NCI-H524 treated with DMSO at 0.1 percent for 48 hours (cell line): ENCODE results near the gene PPIAL4G.
"Not testable (repeated sequence)": the region's sequence is repeated elsewhere in the genome, so short reads cannot be mapped to it uniquely, and the experiment has no call there.

Experiments used
- DNase-seq: peaks from one replicate; lab custom pipeline; 2025; lab: John Stamatoyannopoulos, UW

Gene PPIAL4G

DNA sequence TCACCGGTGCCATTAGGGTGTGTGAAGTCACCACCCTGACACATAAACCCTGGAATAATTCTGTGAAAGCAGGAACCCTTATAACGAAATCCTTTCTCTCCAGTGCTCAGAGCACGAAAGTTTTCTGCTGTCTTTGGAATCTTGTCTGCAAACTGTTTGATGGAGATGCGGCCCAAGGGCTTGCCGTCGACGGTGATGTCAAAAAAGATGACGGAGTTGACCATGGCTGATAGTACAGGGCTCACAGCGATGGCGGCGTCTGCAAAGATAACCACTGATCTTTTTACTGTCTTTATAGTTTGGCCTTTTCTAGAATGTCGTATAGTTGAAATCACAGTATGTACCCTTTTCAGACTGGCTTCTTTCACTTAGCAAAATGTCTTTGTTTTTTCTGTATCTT, at the start of gene PPIAL4G:
TSS of gene PPIAL4G (minus strand) at position 274 of the 400 bp plus-strand sequence. CDS start at position 224, 50 bp downstream.
- DNase-seq, result not testable (repeated sequence)

- not testable (repeated sequence) for DNase-seq
These were observed 49.1 kb upstream of the PPIAL4G start for GRCh38 chr1:148532158-148532557.

GRCh38 chr1:148529101-148529567, 46.0 kb upstream of the PPIAL4G start:
- DNase-seq, result not testable (repeated sequence)

DNA sequence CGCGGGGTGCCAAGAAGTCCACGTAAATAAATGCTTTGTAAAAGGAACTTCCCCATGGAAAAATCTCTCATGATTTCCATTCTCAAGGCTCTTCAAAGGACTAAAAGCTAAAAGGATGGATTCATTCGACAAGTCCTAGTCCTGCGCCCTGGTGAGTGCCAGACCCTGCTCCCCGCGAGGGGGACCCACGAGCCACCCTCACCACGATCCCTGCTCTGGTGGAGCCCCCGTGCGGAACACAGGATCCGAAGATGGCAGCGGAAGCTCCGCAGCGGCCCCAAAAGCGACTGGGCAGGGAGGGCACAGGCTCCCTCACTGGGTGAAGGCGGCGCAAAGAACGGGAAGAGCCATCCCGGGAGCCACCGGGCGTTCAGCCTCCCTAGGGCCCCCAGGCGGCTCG, 45.5 kb upstream of the PPIAL4G start:
- not testable (repeated sequence) for DNase-seq

GRCh38 chr1:148526587-148526986, 43.5 kb upstream of the PPIAL4G start:
- not testable (repeated sequence) for DNase-seq

GRCh38 chr1:148523205-148524144, 40.4 kb upstream of the PPIAL4G start:
- not testable (repeated sequence) for DNase-seq

- DNase-seq, result not testable (repeated sequence)
These were observed 39.6 kb upstream of the PPIAL4G start for GRCh38 chr1:148522561-148523204.

GRCh38 chr1:148522072-148522471, 39.0 kb upstream of the PPIAL4G start:
- DNase-seq, result not testable (repeated sequence)

- DNase-seq, result not testable (repeated sequence)
These were observed 31.2 kb upstream of the PPIAL4G start for GRCh38 chr1:148514310-148514709.

DNA sequence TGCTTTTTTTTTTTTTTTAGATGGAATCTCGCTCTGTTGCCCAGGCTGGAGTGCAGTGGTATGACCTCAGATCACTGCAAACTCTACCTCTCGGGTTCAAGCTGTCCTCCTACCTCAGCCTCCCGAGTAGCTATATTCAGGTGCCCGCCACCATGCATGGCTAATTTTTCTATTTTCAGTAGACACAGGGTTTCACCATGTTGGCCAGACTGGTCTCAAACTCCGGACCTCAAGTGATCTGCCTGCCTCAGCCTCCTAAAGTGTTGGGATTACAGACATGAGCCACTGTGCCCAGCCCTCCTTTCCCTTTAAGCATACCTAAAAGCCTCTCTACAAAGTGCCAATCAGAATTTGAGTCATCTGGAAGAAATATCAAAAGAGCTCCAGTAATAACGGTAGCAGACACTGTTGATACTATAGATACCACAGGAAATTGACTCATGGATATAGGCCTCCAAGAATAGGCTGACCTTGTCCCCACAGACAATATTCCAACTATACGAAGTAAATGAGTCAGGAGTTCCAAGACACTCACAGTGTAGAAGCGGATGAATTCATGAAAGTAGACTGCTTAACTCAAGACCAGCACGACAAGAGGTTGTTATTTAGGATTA, 29.6 kb upstream of the PPIAL4G start:
- not testable (repeated sequence) for DNase-seq

DNA sequence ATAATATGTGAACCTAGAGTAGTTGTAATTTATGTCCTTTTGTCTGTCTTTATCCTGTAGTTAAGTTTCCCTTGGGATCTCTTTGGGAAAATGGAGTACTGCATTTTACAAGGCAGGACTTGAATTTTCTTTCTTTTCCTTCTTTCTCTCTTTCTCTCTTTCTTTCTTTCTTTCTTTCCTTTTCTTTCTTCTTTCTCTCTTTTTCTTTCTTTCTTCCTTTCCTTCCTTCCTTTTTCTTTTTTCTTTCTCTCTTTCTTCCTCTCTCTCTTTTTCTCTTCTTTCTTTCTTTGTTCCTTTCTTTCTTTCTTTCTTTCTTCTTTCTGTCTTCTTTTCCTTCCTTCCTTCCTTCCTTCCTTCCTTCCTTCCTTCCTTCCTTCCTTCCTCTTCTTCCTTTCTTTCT, 10.8 kb upstream of the PPIAL4G start:
- not testable (repeated sequence) for DNase-seq

GRCh38 chr1:148481134-148481533, 2.0 kb downstream of the PPIAL4G start:
- DNase-seq, result not testable (repeated sequence)

GRCh38 chr1:148459694-148460093, 23.4 kb downstream of the PPIAL4G start:
- not testable (repeated sequence) for DNase-seq

DNA sequence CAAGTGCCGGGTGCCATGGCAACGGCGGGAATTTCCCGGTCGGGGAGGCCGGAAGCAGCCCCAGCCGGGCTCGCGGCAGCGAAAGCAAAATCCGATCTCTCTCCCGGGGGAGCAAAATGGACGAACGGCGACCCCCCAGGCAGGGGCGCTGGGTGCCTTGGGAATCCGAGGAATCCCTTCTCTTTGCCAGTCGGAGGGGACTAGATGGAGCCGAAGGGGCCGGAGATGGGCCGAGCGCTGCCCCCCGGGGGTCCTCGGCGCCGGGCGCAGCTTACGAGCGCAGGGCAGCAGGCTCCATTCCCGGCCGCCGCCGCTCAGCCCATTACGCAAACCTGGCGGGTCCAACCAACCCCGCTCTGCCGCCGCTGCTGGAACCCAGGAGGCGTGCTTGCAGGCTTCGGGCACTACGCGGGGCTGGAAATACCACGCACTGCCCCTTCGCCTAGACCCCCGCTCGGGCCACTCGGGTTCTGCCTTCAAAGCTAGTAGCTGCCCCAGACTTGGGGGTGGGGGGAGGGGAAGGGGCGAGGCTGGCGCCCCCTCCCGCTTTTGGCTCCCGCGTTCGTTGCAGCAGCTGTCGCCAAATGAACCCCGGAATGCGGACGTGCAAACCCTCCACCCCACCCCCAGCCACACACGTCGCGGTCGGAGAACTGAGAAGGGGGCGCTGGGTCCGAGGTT, 24.1 kb downstream of the PPIAL4G start:
- not testable (repeated sequence) for DNase-seq

DNA sequence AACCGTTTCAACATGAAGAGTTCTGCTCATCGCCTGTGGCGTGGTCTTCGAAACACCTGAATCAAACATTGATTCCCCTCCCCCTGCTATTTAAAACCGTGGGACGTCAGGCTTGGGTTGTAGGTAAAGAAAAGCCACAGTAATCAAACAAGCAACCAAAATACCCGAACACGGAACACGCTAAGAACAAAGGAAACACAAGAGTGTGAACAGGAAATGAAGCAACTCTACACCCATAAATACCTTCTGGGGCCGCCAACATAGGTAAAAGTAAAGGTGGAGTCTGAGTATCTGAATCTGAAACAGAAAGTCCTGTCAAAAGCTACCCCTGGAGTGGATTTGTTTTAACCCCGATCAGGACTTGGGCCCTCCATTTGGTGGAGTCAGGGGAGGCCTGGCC, 24.7 kb downstream of the PPIAL4G start:
- not testable (repeated sequence) for DNase-seq

- not testable (repeated sequence) for DNase-seq
These were observed 30.3 kb downstream of the PPIAL4G start for GRCh38 chr1:148452845-148453244.

DNA sequence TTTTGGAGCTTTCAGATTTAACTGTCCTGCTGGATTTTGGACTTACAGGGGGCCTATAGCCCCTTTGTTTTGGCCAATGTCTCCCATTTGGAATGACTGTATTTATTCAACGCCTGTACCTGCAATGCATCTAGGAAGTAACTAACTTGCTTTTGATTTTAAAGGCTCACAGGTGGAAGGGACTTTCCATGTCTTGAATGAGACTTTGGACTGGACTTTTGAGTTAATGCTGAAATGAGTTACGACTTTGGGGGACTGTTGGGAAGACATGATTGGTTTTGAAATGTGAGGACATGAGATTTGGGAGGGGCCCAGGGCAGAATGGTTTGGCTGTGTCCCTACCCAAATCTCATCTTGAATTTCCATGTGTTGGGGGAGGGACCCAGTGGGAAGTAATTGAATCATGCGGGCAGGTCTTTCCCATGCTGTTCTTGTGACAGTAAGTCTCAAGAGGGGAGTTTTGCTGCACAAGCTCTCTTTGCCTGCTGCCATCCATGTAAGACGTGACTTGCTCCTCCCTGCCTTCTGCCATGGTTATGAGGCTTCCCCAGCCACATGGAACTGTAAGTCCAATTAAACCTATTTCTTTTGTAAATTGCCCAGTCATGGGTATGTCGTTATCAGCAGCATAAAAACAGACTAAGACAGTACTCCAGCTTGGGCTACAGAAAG, 43.3 kb downstream of the PPIAL4G start:
- DNase-seq, result not testable (repeated sequence)

DNA sequence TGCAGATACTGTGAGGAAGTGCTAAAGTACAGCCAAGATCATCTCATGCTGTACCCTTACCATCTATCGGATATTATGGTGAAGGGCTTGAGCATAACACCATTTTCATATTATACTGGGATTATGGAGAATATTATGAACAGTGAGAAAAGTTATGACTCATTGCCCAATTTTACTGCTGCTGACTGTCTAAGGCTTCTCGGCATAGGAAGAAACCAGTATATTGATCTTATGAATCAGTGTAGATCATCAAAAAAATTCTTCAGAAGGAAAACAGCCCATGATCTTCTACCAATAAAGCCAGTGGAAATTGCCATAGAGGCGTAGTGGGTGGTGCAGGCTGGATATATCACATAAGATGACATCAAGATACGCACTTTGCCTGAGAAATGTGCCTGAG, 47.7 kb downstream of the PPIAL4G start:
- no peak for DNase-seq

DNA sequence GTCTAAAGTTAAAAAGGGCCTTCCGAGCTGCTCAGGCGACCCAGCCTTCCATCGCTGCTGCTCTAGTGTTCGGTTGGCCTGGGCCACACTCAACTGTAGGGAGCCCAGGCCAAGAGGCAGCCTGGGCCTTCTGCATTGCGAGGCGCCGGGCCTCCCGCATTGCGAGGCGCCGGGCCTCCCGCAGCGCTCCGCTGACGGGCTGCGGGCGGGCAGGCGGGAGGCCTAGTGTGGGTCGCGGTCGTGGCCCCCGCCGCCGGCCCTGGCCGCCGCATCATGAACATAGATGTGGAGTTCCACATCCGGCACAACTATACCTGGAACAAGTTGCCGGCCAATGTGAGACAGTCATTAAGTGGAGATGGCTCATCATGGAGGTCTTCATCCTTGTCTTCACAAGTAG, 48.3 kb downstream of the PPIAL4G start:
- no peak for DNase-seq

GRCh38 chr1:148432916-148433317, 50.2 kb downstream of the PPIAL4G start:
- DNase-seq, result not testable (repeated sequence)
